BJ (cell line): Measurements from ENCODE around the gene ACKR1. TPM values are rescaled to one million over a fixed set of nuclear protein-coding genes. Genes with fewer than 3 reads are reported as not detected.

Experiments
- CTCF ChIA-PET: fragments of 350-600 bp; formaldehyde crosslinking; extraction: SDS; loops from one replicate; lab custom pipeline; 2021; ENCODE audit warnings: antibody characterized with exemption, inconsistent platforms; lab: Yijun Ruan, JAX
- POLR2A ChIA-PET: fragments of 300-600 bp; sonication (Branson Sonifier 250); formaldehyde crosslinking; extraction: SDS; loops from one replicate; lab custom pipeline; 2021; ENCODE audit warnings: antibody characterized with exemption; lab: Charles Lee
- DNase-seq: peaks from one replicate; pipeline ENCODE4 v3.0.0-alpha.2; 2011; ENCODE audit warnings: low read depth
- H3K27me3 ChIP-seq: 2 replicates; pipeline ENCODE4 v1.6.0; 2011; ENCODE audit warnings: low read length; ENCODE audit not compliant: control insufficient read depth, insufficient read depth
- H3K36me3 ChIP-seq: 2 replicates; pipeline ENCODE4 v1.5.1; 2011; ENCODE audit warnings: low read length; ENCODE audit not compliant: control insufficient read depth, insufficient read depth
- H3K4me3 ChIP-seq: 2 replicates; pipeline ENCODE4 v1.5.1; 2011; ENCODE audit warnings: low read depth, mild to moderate bottlenecking, control low read depth, low read length
- polyA plus RNA-seq: library from polyadenylated mRNA; depleted of rRNA; stranded (reverse); fragments of >200 nt; gene quantifications from 2 replicates; pipeline ENCODE4 v1.2.3, GENCODE V29; 2011; rRNA removed
- small RNA-seq: library from RNA; depleted of rRNA; stranded (forward); fragments of <200 nt; gene quantifications from one replicate; pipeline ENCODE3, GENCODE V24; 2012; ENCODE audit warnings: low replicate concordance, low read depth; ENCODE audit not compliant: insufficient read length
- TF ChIP-seq, protein P1 (sequence below): IDR thresholded peaks from 2 replicates; pipeline ENCODE4 v1.5.1; 2011; ENCODE audit warnings: low read depth, mild to moderate bottlenecking, control low read depth, inconsistent platforms, low read length, moderate library complexity; ENCODE audit not compliant: insufficient read depth

Gene ACKR1
- polyA plus RNA-seq, 1 experiment, result not detected

DNA sequence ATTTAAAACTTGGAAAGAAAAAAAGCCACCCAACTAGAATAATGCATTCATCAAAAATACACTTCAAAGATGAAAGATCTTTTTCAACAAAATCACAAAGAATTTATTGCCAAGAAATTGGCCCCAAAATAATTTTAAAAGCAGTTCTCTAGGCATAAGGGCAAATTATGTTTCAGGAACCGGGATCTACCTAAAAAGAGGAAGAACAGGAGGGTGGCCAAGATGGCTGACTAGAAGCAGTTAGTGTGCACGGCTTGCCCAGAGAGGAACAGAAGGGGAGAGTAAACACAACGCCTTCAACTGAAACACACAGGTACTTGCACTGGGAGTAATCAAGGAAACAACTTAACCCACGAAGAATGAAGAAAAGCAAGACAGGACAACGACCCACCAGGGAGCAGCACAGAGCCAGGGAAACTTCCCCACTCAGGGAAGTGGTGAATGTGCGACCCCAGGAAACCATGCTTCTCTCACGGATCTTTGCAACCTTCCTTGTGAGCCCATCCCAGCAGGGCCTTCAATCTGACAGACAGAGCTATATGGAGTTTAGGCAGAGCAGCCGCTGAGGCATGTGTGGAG lies 46.1 kb downstream of the ACKR1 start:
- TF ChIP-seq, protein P1, sequence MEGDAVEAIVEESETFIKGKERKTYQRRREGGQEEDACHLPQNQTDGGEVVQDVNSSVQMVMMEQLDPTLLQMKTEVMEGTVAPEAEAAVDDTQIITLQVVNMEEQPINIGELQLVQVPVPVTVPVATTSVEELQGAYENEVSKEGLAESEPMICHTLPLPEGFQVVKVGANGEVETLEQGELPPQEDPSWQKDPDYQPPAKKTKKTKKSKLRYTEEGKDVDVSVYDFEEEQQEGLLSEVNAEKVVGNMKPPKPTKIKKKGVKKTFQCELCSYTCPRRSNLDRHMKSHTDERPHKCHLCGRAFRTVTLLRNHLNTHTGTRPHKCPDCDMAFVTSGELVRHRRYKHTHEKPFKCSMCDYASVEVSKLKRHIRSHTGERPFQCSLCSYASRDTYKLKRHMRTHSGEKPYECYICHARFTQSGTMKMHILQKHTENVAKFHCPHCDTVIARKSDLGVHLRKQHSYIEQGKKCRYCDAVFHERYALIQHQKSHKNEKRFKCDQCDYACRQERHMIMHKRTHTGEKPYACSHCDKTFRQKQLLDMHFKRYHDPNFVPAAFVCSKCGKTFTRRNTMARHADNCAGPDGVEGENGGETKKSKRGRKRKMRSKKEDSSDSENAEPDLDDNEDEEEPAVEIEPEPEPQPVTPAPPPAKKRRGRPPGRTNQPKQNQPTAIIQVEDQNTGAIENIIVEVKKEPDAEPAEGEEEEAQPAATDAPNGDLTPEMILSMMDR, result no peak
- ChIA-PET CTCF (interaction anchor here (2.1 kb wide), 1 partner anchor 548 kb away, joined by 5 read pairs; no protein-coding TSS in a partner anchor), POLR2A (no interaction called here)
- H3K27me3 ChIP-seq, result no peaks in the 10 kb centered on the region
- DNase-seq, result no peak
- H3K4me3 ChIP-seq, result no peak overlapping the region
- no peaks in the 10 kb centered on the region for H3K36me3 ChIP-seq

Small RNA genes lying within 50 kb of the gene (small RNA-seq; reads per million reads assigned to genes)
- not detected for gene RNA5SP60

Other genes starting within 250 kb of the ACKR1 start
- gene IFI16, start 195.0 kb upstream of the ACKR1 start, polyA plus RNA-seq, result 81.8 and 129 TPM in 2 replicates
- 0.11 TPM in 1 of 2 replicates, not detected in the other for gene AIM2, start 128.1 kb upstream of the ACKR1 start, polyA plus RNA-seq
- gene CADM3, start 33.3 kb upstream of the ACKR1 start, polyA plus RNA-seq, result 0.07 TPM in 1 of 2 replicates, not detected in the other
- not detected in 2 replicates for gene FCER1A, start 97.5 kb downstream of the ACKR1 start, polyA plus RNA-seq
- not detected in 2 replicates for gene OR10J4, start 227.3 kb downstream of the ACKR1 start, polyA plus RNA-seq
- gene OR10J1, start 234.8 kb downstream of the ACKR1 start, polyA plus RNA-seq, result not detected in 2 replicates